ENCODE measurements around the gene TRIOBP. TPM values are rescaled to one million over a fixed set of nuclear protein-coding genes. Genes with fewer than 3 reads are reported as not detected.
"Not testable (repeated sequence)": the region's sequence is repeated elsewhere in the genome, so short reads cannot be mapped to it uniquely, and the experiment has no call there.

The TRIOBP gene
- total RNA-seq, 1 donor from 2014 or later, result 40.6 TPM

- no peak for TF ChIP-seq EZH2 (IDR thresholded peaks at IDR 0.05; ENCODE audit: insufficient read depth, low read length)
- TF ChIP-seq CTCF (IDR thresholded peaks at IDR 0.05; ENCODE audit: insufficient read depth, low read depth, low read length), result no peak
- Histone ChIP-seq H3K4me3 (ENCODE audit: insufficient read depth, low read depth, low read length) (no peak overlapping the region), H3K27ac (ENCODE audit: low read depth, low read length) (no peak overlapping the region), H3K4me1 (ENCODE audit: insufficient read depth, low read length) (peaks cover 8% of the 10 kb centered on the region), H3K36me3 (ENCODE audit: insufficient read depth, low read length) (no peaks in the 10 kb centered on the region), H3K9ac (ENCODE audit: low read length) (no peak overlapping the region), H3K27me3 (ENCODE audit: insufficient read depth, low read length) (no peaks in the 10 kb centered on the region), H3K4me2 (ENCODE audit: low read length) (no peak overlapping the region), H4K20me1 (ENCODE audit: insufficient read depth, low read length) (no peaks in the 10 kb centered on the region), H2AFZ (ENCODE audit: low read depth, low read length) (no peak overlapping the region), H3K79me2 (ENCODE audit: insufficient read depth, low read length) (no peaks in the 10 kb centered on the region), H3K9me3 (ENCODE audit: insufficient read depth, low read depth, low read length) (no peaks in the 10 kb centered on the region)
- H3K9me3 Mint-ChIP-seq (ENCODE audit: unreplicated experiment), result no peaks in the 10 kb centered on the region
- DNase-seq (ENCODE audit: low read depth) (no peak), FAIRE-seq (no peak)
- no peaks in the 10 kb centered on the region for H3K4me1 Mint-ChIP-seq (ENCODE audit: low read depth, unreplicated experiment)
- H3K27ac Mint-ChIP-seq (ENCODE audit: unreplicated experiment), result peak overlapping the region; percentile 31
- H3K36me3 Mint-ChIP-seq (ENCODE audit: low read depth, unreplicated experiment), result no peaks in the 10 kb centered on the region
- peaks cover 22% of the 10 kb centered on the region for H3K27me3 Mint-ChIP-seq (ENCODE audit: low read depth, unreplicated experiment)
- no peak overlapping the region for H3K4me3 Mint-ChIP-seq (ENCODE audit: unreplicated experiment)
These were observed 101.1 kb downstream of the TRIOBP start for GRCh38 chr22:37797874-37798500.

- peaks cover 32% of the 10 kb centered on the region for H3K27me3 Mint-ChIP-seq (ENCODE audit: low read depth, unreplicated experiment)
- H3K4me1 Mint-ChIP-seq (ENCODE audit: low read depth, unreplicated experiment); H3K4me3 Mint-ChIP-seq (ENCODE audit: unreplicated experiment); FAIRE-seq; H3K36me3 ChIP-seq (ENCODE audit: insufficient read depth, low read length); H3K9me3 ChIP-seq (ENCODE audit: insufficient read depth, low read depth, low read length); H3K27me3 ChIP-seq (ENCODE audit: insufficient read depth, low read length); H3K79me2 ChIP-seq (ENCODE audit: insufficient read depth, low read length); H2AFZ ChIP-seq (ENCODE audit: low read depth, low read length); H3K27ac Mint-ChIP-seq (ENCODE audit: unreplicated experiment); H3K4me3 ChIP-seq (ENCODE audit: insufficient read depth, low read depth, low read length); DNase-seq (ENCODE audit: low read depth); H3K27ac ChIP-seq (ENCODE audit: low read depth, low read length); H4K20me1 ChIP-seq (ENCODE audit: insufficient read depth, low read length); H3K9me3 Mint-ChIP-seq (ENCODE audit: unreplicated experiment); H3K36me3 Mint-ChIP-seq (ENCODE audit: low read depth, unreplicated experiment); H3K9ac ChIP-seq (ENCODE audit: low read length); H3K4me2 ChIP-seq (ENCODE audit: low read length): not testable (repeated sequence)
- peaks cover 17% of the 10 kb centered on the region for H3K4me1 ChIP-seq (ENCODE audit: insufficient read depth, low read length)
These were observed 103.1 kb downstream of the TRIOBP start for GRCh38 chr22:37799979-37800378.

GRCh38 chr22:37801946-37802309 is 105.1 kb downstream of the TRIOBP start:
- Mint-ChIP-seq H3K27ac (ENCODE audit: unreplicated experiment) (no peak overlapping the region), H3K4me3 (ENCODE audit: unreplicated experiment) (peak overlapping the region; percentile 83), H3K4me1 (ENCODE audit: low read depth, unreplicated experiment) (peaks cover 6% of the 10 kb centered on the region), H3K27me3 (ENCODE audit: low read depth, unreplicated experiment) (peaks cover 35% of the 10 kb centered on the region), H3K36me3 (ENCODE audit: low read depth, unreplicated experiment) (no peaks in the 10 kb centered on the region), H3K9me3 (ENCODE audit: unreplicated experiment) (no peaks in the 10 kb centered on the region)
- Histone ChIP-seq H3K9me3 (ENCODE audit: insufficient read depth, low read depth, low read length) (no peaks in the 10 kb centered on the region), H3K4me1 (ENCODE audit: insufficient read depth, low read length) (peaks cover 34% of the 10 kb centered on the region), H3K4me3 (ENCODE audit: insufficient read depth, low read depth, low read length) (peak overlapping the region; percentile 58), H2AFZ (ENCODE audit: low read depth, low read length) (peak overlapping the region; percentile 81), H3K79me2 (ENCODE audit: insufficient read depth, low read length) (peaks cover 5% of the 10 kb centered on the region), H3K27me3 (ENCODE audit: insufficient read depth, low read length) (no peaks in the 10 kb centered on the region), H4K20me1 (ENCODE audit: insufficient read depth, low read length) (peaks cover 4% of the 10 kb centered on the region), H3K27ac (ENCODE audit: low read depth, low read length) (no peak overlapping the region), H3K4me2 (ENCODE audit: low read length) (peak overlapping the region; percentile 97), H3K36me3 (ENCODE audit: insufficient read depth, low read length) (no peaks in the 10 kb centered on the region), H3K9ac (ENCODE audit: low read length) (peak overlapping the region; percentile 77)
- FAIRE-seq, result no peak
- DNase-seq (ENCODE audit: low read depth), result no peak
- TF ChIP-seq EZH2 (IDR thresholded peaks at IDR 0.05; ENCODE audit: insufficient read depth, low read length) (no peak), CTCF (IDR thresholded peaks at IDR 0.05; ENCODE audit: insufficient read depth, low read depth, low read length) (no peak)

All from astrocyte (in vitro differentiated cells and primary cell).